Glutamatergic neuron (in vitro differentiated cells): ENCODE results near the gene FRMD4A. TPM values are rescaled to one million over a fixed set of nuclear protein-coding genes. Genes with fewer than 3 reads are reported as not detected.
A peak's percentile ranks its signal among the peaks of the same experiment; 100 is the strongest.

Experiments
- DNase-seq: peaks from one replicate; pipeline ENCODE4 v3.0.0; 2022
- H3K27ac Mint-ChIP-seq: one replicate; pipeline ENCODE4 v1.8.0; 2020; ENCODE audit warnings: mild to moderate bottlenecking, mixed read lengths, inconsistent platforms; ENCODE audit not compliant: unreplicated experiment
- H3K27me3 Mint-ChIP-seq: one replicate; pipeline ENCODE4 v1.8.0; 2020; ENCODE audit warnings: mild to moderate bottlenecking, moderate library complexity, mixed read lengths, inconsistent platforms; ENCODE audit not compliant: unreplicated experiment
- H3K36me3 Mint-ChIP-seq: one replicate; pipeline ENCODE4 v1.8.0; 2020; ENCODE audit warnings: mild to moderate bottlenecking, mixed read lengths, inconsistent platforms; ENCODE audit not compliant: unreplicated experiment
- H3K4me1 Mint-ChIP-seq: one replicate; pipeline ENCODE4 v1.8.0; 2020; ENCODE audit warnings: mild to moderate bottlenecking, low read depth, mixed read lengths, inconsistent platforms; ENCODE audit not compliant: unreplicated experiment
- H3K4me3 Mint-ChIP-seq: one replicate; pipeline ENCODE4 v1.8.0; 2020; ENCODE audit warnings: mild to moderate bottlenecking, mixed read lengths, inconsistent platforms; ENCODE audit not compliant: unreplicated experiment
- H3K9me3 Mint-ChIP-seq: one replicate; pipeline ENCODE4 v1.8.0; 2020; ENCODE audit warnings: mild to moderate bottlenecking, moderate library complexity, mixed read lengths, inconsistent platforms; ENCODE audit not compliant: unreplicated experiment
- CTCF ChIP-seq: fragments of 200-600 bp; sonication (generic); IDR thresholded peaks from one replicate; pipeline ENCODE4 v1.5.0; 2021; ENCODE audit not compliant: partially characterized antibody, unreplicated experiment
- total RNA-seq: library from RNA; stranded (reverse); fragmentation: NEBNext Ultra II Directional; extraction: Animal tissue kit (Norgen Biotek cat#: 25700); gene quantifications from one replicate; pipeline ENCODE4 v1.2.1, GENCODE V29; 2021; ENCODE audit not compliant: unreplicated experiment

FRMD4A gene
- total RNA-seq, 1 donor from 2014 or later, result 70.6 TPM

GRCh38 chr10:13711291-13711690 is 619.4 kb downstream of the FRMD4A start:
- no peak for DNase-seq
- Mint-ChIP-seq H3K27ac (peak overlapping the region; percentile 86), H3K9me3 (peaks cover 19% of the 10 kb centered on the region), H3K27me3 (peaks cover 7% of the 10 kb centered on the region), H3K4me3 (peak overlapping the region; percentile 5), H3K4me1 (peaks cover 67% of the 10 kb centered on the region), H3K36me3 (no peaks in the 10 kb centered on the region)
- no peak for TF ChIP-seq CTCF

- Mint-ChIP-seq H3K27ac (peak overlapping the region; percentile 72), H3K27me3 (peaks cover 6% of the 10 kb centered on the region)
Observed at GRCh38 chr10:13709931-13710650, 620.6 kb downstream of the FRMD4A start.

GRCh38 chr10:13708256-13708990 is 622.3 kb downstream of the FRMD4A start:
- peaks cover 78% of the 10 kb centered on the region for H3K4me1 Mint-ChIP-seq
- peak; percentile 39 for DNase-seq
- no peak for TF ChIP-seq CTCF
- peaks cover 8% of the 10 kb centered on the region for H3K27me3 Mint-ChIP-seq
- peaks cover 1% of the 10 kb centered on the region for H3K36me3 Mint-ChIP-seq
- peak overlapping the region; percentile 85 for H3K4me3 Mint-ChIP-seq
- H3K27ac Mint-ChIP-seq, result peak overlapping the region; percentile 85
- peaks cover 21% of the 10 kb centered on the region for H3K9me3 Mint-ChIP-seq

More at GRCh38 chr10:13709931-13710650, 620.6 kb downstream of the FRMD4A start:
- peak; percentile 55 for DNase-seq
- no peak for TF ChIP-seq CTCF
- Mint-ChIP-seq H3K4me1 (peaks cover 74% of the 10 kb centered on the region), H3K36me3 (no peaks in the 10 kb centered on the region), H3K9me3 (peaks cover 19% of the 10 kb centered on the region), H3K4me3 (peak overlapping the region; percentile 49)

GRCh38 chr10:13707156-13707881 is 623.4 kb downstream of the FRMD4A start:
- Mint-ChIP-seq H3K4me1 (peaks cover 77% of the 10 kb centered on the region), H3K36me3 (peaks cover 3% of the 10 kb centered on the region), H3K9me3 (peaks cover 22% of the 10 kb centered on the region), H3K4me3 (peak overlapping the region; percentile 85), H3K27me3 (peaks cover 11% of the 10 kb centered on the region), H3K27ac (peak overlapping the region; percentile 85)
- no peak for TF ChIP-seq CTCF
- DNase-seq, result peak; percentile 54
